Neural cell (in vitro differentiated cells): ENCODE results near the gene MCCD1. TPM values are rescaled to one million over a fixed set of nuclear protein-coding genes. Genes with fewer than 3 reads are reported as not detected.

Source experiments
- H2AFZ ChIP-seq: fragments of 200-600, 300-800 bp; sonication (generic), shearing (Covaris generic); 2 replicates; pipeline ENCODE4 v1.6.0; 2014; ENCODE audit warnings: low read depth, mild to moderate bottlenecking, antibody characterized with exemption, low read length, moderate library complexity
- H3F3A ChIP-seq: fragments of 200-600 bp; shearing (Covaris generic); 2 replicates; pipeline ENCODE4 v1.6.1; 2016; ENCODE audit warnings: mild to moderate bottlenecking, moderate library complexity, mixed read lengths, antibody characterized with exemption, low read length; ENCODE audit not compliant: insufficient read depth, poor library complexity, severe bottlenecking
- H3K27ac ChIP-seq: fragments of 200-600, 300-800 bp; sonication (generic), shearing (Covaris generic); 2 replicates; pipeline ENCODE4 v1.5.1; 2014; ENCODE audit warnings: mild to moderate bottlenecking, low read length, moderate library complexity
- H3K27me3 ChIP-seq: fragments of 300-800, 200-600 bp; sonication (generic), shearing (Covaris generic); 2 replicates; pipeline ENCODE4 v1.6.0; 2014; ENCODE audit warnings: mild to moderate bottlenecking, low read depth, low read length, moderate library complexity; ENCODE audit not compliant: insufficient read depth
- H3K36me3 ChIP-seq: fragments of 300-800, 200-600 bp; sonication (generic), shearing (Covaris generic); 2 replicates; pipeline ENCODE4 v1.5.1; 2014; ENCODE audit warnings: mild to moderate bottlenecking, antibody characterized with exemption, low read length, moderate library complexity; ENCODE audit not compliant: insufficient read depth
- H3K4me2 ChIP-seq: fragments of 300-800, 200-600 bp; sonication (generic), shearing (Covaris generic); 2 replicates; pipeline ENCODE4 v1.6.0; 2014; ENCODE audit warnings: mild to moderate bottlenecking, low read length
- H3K4me3 ChIP-seq: fragments of 300-800, 200-600 bp; sonication (generic), shearing (Covaris generic); 2 replicates; pipeline ENCODE4 v1.5.1; 2014; ENCODE audit warnings: mild to moderate bottlenecking, low read length, moderate library complexity
- H3K79me2 ChIP-seq: fragments of 200-600 bp; shearing (Covaris generic); replicated peaks from 2 replicates; pipeline ENCODE4 v1.6.0; 2014; ENCODE audit warnings: mild to moderate bottlenecking, low read length, moderate library complexity; ENCODE audit not compliant: insufficient read depth
- H3K9ac ChIP-seq: fragments of 300-800, 200-600 bp; sonication (generic), shearing (Covaris generic); 2 replicates; pipeline ENCODE4 v1.6.1; 2016; ENCODE audit warnings: mild to moderate bottlenecking, low read length, mixed read lengths
- H3K9me2 ChIP-seq: fragments of 200-600 bp; shearing (Covaris generic); 2 replicates; pipeline ENCODE4 v1.6.1; 2016; ENCODE audit warnings: mild to moderate bottlenecking, low read length, mixed read lengths; ENCODE audit not compliant: insufficient read depth
- H3K9me3 ChIP-seq: fragments of 200-600, 300-800 bp; sonication (generic), shearing (Covaris generic); 2 replicates; pipeline ENCODE4 v1.6.1; 2016; ENCODE audit warnings: mild to moderate bottlenecking, mixed run types, low read length, moderate library complexity, mixed read lengths
- H4K20me1 ChIP-seq: fragments of 200-600 bp; shearing (Covaris generic); 2 replicates; pipeline ENCODE4 v1.6.1; 2016; ENCODE audit warnings: mild to moderate bottlenecking, mixed run types; ENCODE audit not compliant: insufficient read depth
- EP300 ChIP-seq: fragments of 450-650 bp; conservative IDR thresholded peaks from 2 replicates; pipeline ENCODE4 v1.6.1; 2014; ENCODE audit warnings: antibody characterized with exemption, mild to moderate bottlenecking, moderate library complexity; ENCODE audit not compliant: poor library complexity, severe bottlenecking
- EZH2 ChIP-seq: fragments of 200-600, 300-800 bp; shearing (Covaris generic), sonication (generic); IDR thresholded peaks from 2 replicates; pipeline ENCODE4 v1.6.1; 2014; ENCODE audit warnings: antibody characterized with exemption, low read length, borderline replicate concordance, mild to moderate bottlenecking; ENCODE audit not compliant: insufficient read depth, poor library complexity, severe bottlenecking
- MXI1 ChIP-seq: fragments of 450-650 bp; conservative IDR thresholded peaks from 2 replicates; pipeline ENCODE4 v1.6.1; 2014; ENCODE audit warnings: antibody characterized with exemption, mild to moderate bottlenecking; ENCODE audit not compliant: poor library complexity, severe bottlenecking
- POLR2AphosphoS5 ChIP-seq: IDR thresholded peaks from 2 replicates; pipeline ENCODE4 v1.6.1; 2012
- RAD21 ChIP-seq: fragments of 450-650 bp; conservative IDR thresholded peaks from 2 replicates; pipeline ENCODE4 v1.6.1; 2014; ENCODE audit warnings: antibody characterized with exemption, mild to moderate bottlenecking, moderate library complexity
- SMC3 ChIP-seq: fragments of 450-650 bp; conservative IDR thresholded peaks from 2 replicates; pipeline ENCODE4 v1.6.1; 2014; ENCODE audit warnings: antibody characterized with exemption, mild to moderate bottlenecking, moderate library complexity; ENCODE audit not compliant: poor library complexity
- TAF1 ChIP-seq: IDR thresholded peaks from 2 replicates; pipeline ENCODE4 v1.6.1; 2012; ENCODE audit warnings: low read depth
- polyA minus RNA-seq: library from RNA; depleted of rRNA, polyadenylated mRNA; stranded (reverse); fragments of >200 nt; gene quantifications from 2 replicates; pipeline ENCODE4 v1.2.3, GENCODE V29; 2014
- polyA plus RNA-seq: library from polyadenylated mRNA; depleted of rRNA; stranded (reverse); fragments of >200 nt; gene quantifications from 2 replicates; pipeline ENCODE4 v1.2.3, GENCODE V29; 2014
- TF ChIP-seq, protein P1 (sequence below): fragments of 450-650 bp; IDR thresholded peaks from 2 replicates; pipeline ENCODE4 v1.5.1; 2014; ENCODE audit warnings: antibody characterized with exemption, mild to moderate bottlenecking, moderate library complexity; ENCODE audit not compliant: poor library complexity, severe bottlenecking
- TF ChIP-seq, protein P2 (sequence below): IDR thresholded peaks from 2 replicates; pipeline ENCODE4 v1.6.1; 2012; ENCODE audit warnings: borderline replicate concordance

The MCCD1 gene, protein sequence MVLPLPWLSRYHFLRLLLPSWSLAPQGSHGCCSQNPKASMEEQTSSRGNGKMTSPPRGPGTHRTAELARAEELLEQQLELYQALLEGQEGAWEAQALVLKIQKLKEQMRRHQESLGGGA
- polyA plus RNA-seq (not detected in 2 replicates), polyA minus RNA-seq (not detected in 2 replicates)

DNA sequence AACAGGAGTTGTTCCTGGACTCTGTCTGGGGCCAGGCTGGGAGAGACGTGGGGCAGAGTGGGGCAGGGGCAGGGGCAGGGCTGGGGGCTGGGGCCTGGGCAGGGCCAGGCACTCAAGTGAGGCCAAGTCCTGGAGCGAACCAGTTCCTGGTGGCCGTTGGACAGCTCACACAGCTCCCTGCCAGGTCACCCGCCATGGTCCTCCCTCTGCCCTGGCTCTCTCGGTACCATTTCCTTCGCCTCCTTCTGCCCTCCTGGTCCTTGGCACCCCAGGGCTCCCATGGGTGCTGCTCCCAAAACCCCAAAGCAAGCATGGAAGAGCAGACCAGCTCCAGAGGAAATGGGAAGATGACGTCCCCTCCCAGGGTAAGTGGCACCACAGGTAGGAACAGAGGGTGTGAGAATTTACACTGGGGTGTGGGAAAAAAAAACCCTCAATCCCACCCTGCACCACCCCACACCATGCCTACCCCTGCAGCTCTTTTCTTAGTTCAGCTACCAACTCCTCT lies at the start of gene MCCD1:
Gene MCCD1, plus strand, starts transcription at position 142 of the 508 bp plus-strand sequence. Its CDS starts 53 bp downstream, at position 195.
- Histone ChIP-seq H3K9me2 (no peaks in the 10 kb centered on the region), H3F3A (peaks cover 3% of the 10 kb centered on the region), H3K9ac (no peak within 1 kb of the TSS), H3K4me2 (no peak within 1 kb of the TSS), H3K79me2 (no peaks in the 10 kb centered on the region), H3K36me3 (no peaks in the 10 kb centered on the region), H3K27me3 (no peaks in the 10 kb centered on the region), H3K9me3 (no peaks in the 10 kb centered on the region), H2AFZ (no peak within 1 kb of the TSS), H3K4me3 (no peak within 1 kb of the TSS), H3K27ac (no peak within 1 kb of the TSS), H4K20me1 (peaks cover 3% of the 10 kb centered on the region)
- TF ChIP-seq POLR2AphosphoS5, result no peak
- TF ChIP-seq EP300, result no peak
- TF ChIP-seq, protein P1, sequence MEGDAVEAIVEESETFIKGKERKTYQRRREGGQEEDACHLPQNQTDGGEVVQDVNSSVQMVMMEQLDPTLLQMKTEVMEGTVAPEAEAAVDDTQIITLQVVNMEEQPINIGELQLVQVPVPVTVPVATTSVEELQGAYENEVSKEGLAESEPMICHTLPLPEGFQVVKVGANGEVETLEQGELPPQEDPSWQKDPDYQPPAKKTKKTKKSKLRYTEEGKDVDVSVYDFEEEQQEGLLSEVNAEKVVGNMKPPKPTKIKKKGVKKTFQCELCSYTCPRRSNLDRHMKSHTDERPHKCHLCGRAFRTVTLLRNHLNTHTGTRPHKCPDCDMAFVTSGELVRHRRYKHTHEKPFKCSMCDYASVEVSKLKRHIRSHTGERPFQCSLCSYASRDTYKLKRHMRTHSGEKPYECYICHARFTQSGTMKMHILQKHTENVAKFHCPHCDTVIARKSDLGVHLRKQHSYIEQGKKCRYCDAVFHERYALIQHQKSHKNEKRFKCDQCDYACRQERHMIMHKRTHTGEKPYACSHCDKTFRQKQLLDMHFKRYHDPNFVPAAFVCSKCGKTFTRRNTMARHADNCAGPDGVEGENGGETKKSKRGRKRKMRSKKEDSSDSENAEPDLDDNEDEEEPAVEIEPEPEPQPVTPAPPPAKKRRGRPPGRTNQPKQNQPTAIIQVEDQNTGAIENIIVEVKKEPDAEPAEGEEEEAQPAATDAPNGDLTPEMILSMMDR, result no peak
- no peak for TF ChIP-seq EZH2
- TF ChIP-seq, protein P2, sequence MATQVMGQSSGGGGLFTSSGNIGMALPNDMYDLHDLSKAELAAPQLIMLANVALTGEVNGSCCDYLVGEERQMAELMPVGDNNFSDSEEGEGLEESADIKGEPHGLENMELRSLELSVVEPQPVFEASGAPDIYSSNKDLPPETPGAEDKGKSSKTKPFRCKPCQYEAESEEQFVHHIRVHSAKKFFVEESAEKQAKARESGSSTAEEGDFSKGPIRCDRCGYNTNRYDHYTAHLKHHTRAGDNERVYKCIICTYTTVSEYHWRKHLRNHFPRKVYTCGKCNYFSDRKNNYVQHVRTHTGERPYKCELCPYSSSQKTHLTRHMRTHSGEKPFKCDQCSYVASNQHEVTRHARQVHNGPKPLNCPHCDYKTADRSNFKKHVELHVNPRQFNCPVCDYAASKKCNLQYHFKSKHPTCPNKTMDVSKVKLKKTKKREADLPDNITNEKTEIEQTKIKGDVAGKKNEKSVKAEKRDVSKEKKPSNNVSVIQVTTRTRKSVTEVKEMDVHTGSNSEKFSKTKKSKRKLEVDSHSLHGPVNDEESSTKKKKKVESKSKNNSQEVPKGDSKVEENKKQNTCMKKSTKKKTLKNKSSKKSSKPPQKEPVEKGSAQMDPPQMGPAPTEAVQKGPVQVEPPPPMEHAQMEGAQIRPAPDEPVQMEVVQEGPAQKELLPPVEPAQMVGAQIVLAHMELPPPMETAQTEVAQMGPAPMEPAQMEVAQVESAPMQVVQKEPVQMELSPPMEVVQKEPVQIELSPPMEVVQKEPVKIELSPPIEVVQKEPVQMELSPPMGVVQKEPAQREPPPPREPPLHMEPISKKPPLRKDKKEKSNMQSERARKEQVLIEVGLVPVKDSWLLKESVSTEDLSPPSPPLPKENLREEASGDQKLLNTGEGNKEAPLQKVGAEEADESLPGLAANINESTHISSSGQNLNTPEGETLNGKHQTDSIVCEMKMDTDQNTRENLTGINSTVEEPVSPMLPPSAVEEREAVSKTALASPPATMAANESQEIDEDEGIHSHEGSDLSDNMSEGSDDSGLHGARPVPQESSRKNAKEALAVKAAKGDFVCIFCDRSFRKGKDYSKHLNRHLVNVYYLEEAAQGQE, result no peak
- TF ChIP-seq SMC3, result no peak
- no peak for TF ChIP-seq MXI1
- no peak for TF ChIP-seq RAD21
- no peak for TF ChIP-seq TAF1

DNA sequence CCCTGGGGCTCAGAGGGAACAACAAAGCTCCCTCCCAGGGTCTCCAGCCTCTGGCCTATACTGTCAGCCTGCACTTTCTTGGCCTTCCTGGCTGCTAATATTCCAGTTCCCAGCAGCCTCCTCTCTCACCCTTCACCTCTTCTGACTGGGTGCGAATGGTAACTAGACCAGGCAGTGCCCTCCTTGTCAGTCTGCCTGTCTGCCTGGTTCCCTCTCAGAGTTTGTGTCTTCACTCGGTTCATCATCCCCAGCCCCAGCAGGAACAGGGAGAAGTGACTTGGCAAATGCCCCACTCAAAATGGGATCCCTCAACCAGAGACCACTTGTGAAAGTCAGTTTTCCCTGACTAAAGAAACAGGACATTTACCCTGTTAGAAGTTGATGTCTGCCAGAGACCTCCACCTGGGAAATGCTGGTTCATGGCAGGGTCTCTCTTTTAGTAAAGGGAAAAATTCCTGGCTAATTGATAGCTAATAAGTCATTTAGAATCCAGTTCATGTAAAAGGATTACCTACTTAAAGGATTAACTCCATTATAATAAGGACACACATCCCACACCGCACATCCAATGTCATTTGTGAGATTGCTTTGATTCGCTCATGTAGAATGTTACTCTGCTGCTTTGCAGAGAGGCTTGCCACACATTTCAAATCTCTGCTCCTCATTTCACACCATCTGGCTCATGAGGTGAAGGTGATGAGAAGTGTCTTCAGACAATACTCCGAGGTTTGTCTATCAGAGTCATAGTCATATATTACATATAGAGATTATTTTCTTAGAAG lies 49.4 kb upstream of the MCCD1 start:
- Histone ChIP-seq H3K36me3 (no peaks in the 10 kb centered on the region), H4K20me1 (no peaks in the 10 kb centered on the region), H3F3A (no peaks in the 10 kb centered on the region), H3K79me2 (no peaks in the 10 kb centered on the region), H3K27ac (no peak overlapping the region), H3K27me3 (no peaks in the 10 kb centered on the region), H3K9me2 (no peaks in the 10 kb centered on the region), H3K4me2 (no peak overlapping the region), H3K4me3 (no peak overlapping the region), H3K9ac (no peak overlapping the region), H2AFZ (no peak overlapping the region), H3K9me3 (no peaks in the 10 kb centered on the region)
- TF ChIP-seq EP300, result no peak
- TF ChIP-seq TAF1, result no peak
- no peak for TF ChIP-seq RAD21
- TF ChIP-seq, protein P2, result no peak
- TF ChIP-seq SMC3, result no peak
